ENCODE data around the gene TSR3. TPM values are rescaled to one million over a fixed set of nuclear protein-coding genes. Genes with fewer than 3 reads are reported as not detected.

The TSR3 gene
- total RNA-seq, 1 experiment from 2014 or later, result 58.8 TPM

DNA sequence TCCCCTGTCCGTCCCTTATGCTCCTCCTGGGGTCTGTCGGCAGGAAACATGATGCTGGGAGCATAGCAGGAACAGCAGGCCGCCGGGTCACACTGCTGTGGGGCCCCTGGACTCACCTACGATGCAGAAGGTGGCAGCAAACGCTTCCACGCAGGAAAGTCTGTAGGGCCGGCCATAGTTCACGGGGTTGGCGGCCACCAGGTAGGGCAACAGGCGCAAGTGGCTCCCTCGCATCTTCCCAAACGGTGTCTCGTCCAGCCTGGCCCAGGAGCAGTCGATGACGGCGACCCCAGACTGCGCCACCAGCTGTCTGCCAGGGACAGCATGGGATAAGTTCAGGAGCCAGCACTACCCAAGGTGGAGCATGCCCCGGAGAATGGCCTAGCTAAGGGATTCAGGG is 987 bp downstream of the TSR3 start:
- no peaks in the 10 kb centered on the region for H3K4me1 ChIP-seq (ENCODE audit: insufficient read depth, low read length)
- Mint-ChIP-seq H3K27ac (no peak overlapping the region), H3K4me1 (peaks cover 4 to 9% of the 10 kb centered on the region in 2 experiments), H3K4me3 (peak overlapping the region; percentile 84 to 87), H3K36me3 (ENCODE audit: insufficient read depth in 1 of 3, low read depth in 3 of 3) (peaks cover 3 to 18% (median 12%) of the 10 kb centered on the region in 3 experiments; a peak in 5 of 7 replicates), H3K27me3 (ENCODE audit: low read depth) (no peaks in the 10 kb centered on the region), H3K9me3 (no peaks in the 10 kb centered on the region; a peak in 1 of 5 replicates)
- H2BK15ac ChIP-seq (ENCODE audit: low read depth, low read length), result no peak overlapping the region
- H3T11ph ChIP-seq (ENCODE audit: low read length), result no peak overlapping the region
- H4K91ac ChIP-seq (ENCODE audit: insufficient read length, low read depth, low read length), result no peak overlapping the region
- peak overlapping the region; percentile 64 for H3K4me2 ChIP-seq (ENCODE audit: insufficient read depth, insufficient read length, low read length)
- H3K23ac ChIP-seq (ENCODE audit: insufficient read length, low read depth, low read length), result no peak overlapping the region
- H2AFZ ChIP-seq (ENCODE audit: low read length), result no peak overlapping the region
- H3K56ac ChIP-seq (ENCODE audit: insufficient read length, low read depth, low read length), result no peak overlapping the region
- whole genome bisulfite sequencing (ENCODE audit: extremely low coverage, insufficient read length, low lambda C conversion rate), result no CpG with 5 or more reads among the region's 19 CpGs
- H4K5ac ChIP-seq (ENCODE audit: insufficient read length, low read depth, low read length), result no peak overlapping the region
- no peak for DNase-seq
- no peak overlapping the region for H2BK20ac ChIP-seq (ENCODE audit: low read depth, low read length, poor library complexity, severe bottlenecking)
- no peak overlapping the region for H2BK12ac ChIP-seq (ENCODE audit: insufficient read length, low read depth, low read length)
- H2BK5ac ChIP-seq (ENCODE audit: insufficient read length, low read length), result no peak overlapping the region
- H3K79me1 ChIP-seq (ENCODE audit: insufficient read depth, low read depth, low read length, poor library complexity, severe bottlenecking), result no peaks in the 10 kb centered on the region
- H3K9ac ChIP-seq (ENCODE audit: extremely low read depth, insufficient read length, low read length), result no peak overlapping the region
- H3K23me2 ChIP-seq (ENCODE audit: insufficient read length, low read depth, low read length, poor library complexity, severe bottlenecking), result peaks cover 3% of the 10 kb centered on the region
- no peaks in the 10 kb centered on the region for H3K27me3 ChIP-seq (ENCODE audit: insufficient read depth, low read length)
- H4K20me1 ChIP-seq (ENCODE audit: control insufficient read depth, insufficient read depth, insufficient read length), result no peaks in the 10 kb centered on the region
- no peak overlapping the region for H2AK5ac ChIP-seq (ENCODE audit: insufficient read length, low read length)
- no peak overlapping the region for H3K27ac ChIP-seq (ENCODE audit: insufficient read length, low read depth, low read length)
- H3K79me2 ChIP-seq (ENCODE audit: insufficient read depth, low read length), result peaks cover 2% of the 10 kb centered on the region; the same call in 1 of the 2 replicates
- no peak overlapping the region for H4K8ac ChIP-seq (replicated peaks; ENCODE audit: insufficient read length, low read depth, low read length)
- H3K9me3 ChIP-seq (ENCODE audit: control insufficient read depth, low read depth, low read length), result no peaks in the 10 kb centered on the region
- no peak overlapping the region for H3K18ac ChIP-seq (ENCODE audit: insufficient read length, low read depth, low read length)
- TF ChIP-seq CTCF (conservative IDR thresholded peaks at IDR 0.05), result no peak
- no peak overlapping the region for H3K4ac ChIP-seq (ENCODE audit: low read depth, low read length)
- no peak overlapping the region for H3K14ac ChIP-seq (ENCODE audit: insufficient read depth, low read length)
- no peak overlapping the region for H2BK120ac ChIP-seq (ENCODE audit: low read depth, low read length, poor library complexity, severe bottlenecking)
